ENCODE measurements around the gene LRP1B.

The LRP1B gene

DNA sequence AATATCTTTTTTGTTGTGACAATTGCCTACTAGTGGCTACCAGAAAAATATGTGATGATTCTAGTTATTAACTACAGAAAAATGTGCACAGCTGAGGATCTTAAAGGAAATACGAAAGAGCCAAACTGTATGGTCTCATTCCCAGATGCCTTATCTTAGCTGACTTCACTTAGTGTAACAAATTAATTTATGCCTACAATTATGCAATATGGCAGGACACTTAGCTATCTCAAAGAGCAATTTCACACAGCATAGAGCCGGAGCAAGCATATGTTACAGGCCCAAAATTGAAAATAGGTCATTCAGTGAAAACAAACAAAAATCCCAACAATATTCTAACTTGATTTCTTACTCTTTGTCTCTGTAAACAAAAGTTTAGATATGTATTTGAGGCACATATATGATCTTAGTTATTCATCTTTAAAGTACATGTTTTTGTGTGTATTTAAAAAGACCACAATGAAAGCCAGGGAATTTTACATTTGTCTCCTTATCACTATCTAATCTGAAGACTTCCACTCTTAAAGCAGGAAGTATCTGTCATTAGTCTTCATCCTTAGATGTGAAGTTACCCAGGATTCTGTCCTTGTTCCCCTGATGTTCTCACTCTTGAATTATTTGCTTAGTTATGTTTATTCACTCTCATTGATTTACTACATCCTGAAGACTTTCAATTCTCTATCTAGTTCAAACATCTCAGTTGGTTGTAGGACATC is 1771.6 kb downstream of the LRP1B start:
- DNase-seq (no peak), ATAC-seq (ENCODE audit: insufficient read depth, low read depth) (no peak)
- TF ChIP-seq EZH2 (IDR thresholded peaks at IDR 0.05; ENCODE audit: borderline replicate concordance, low read depth, low read length, severe bottlenecking) (no peak), CTCF (IDR thresholded peaks at IDR 0.05; ENCODE audit: borderline replicate concordance, extremely low read depth, low read length, poor library complexity, severe bottlenecking) (no peak)
- Histone ChIP-seq H3K4me1 (ENCODE audit: insufficient read depth, low read length) (no peaks in the 10 kb centered on the region), H3K9me3 (ENCODE audit: insufficient read depth, low read length, severe bottlenecking) (no peaks in the 10 kb centered on the region), H3K4me3 (ENCODE audit: low read depth in 1 of 2, low read length in 2 of 2) (no peak overlapping the region), H3K27me3 (ENCODE audit: insufficient read depth, low read length, poor library complexity) (no peaks in the 10 kb centered on the region), H2AFZ (ENCODE audit: low read depth, low read length) (no peak overlapping the region), H3K4me2 (ENCODE audit: insufficient read depth, low read length) (no peak overlapping the region), H4K20me1 (ENCODE audit: insufficient read depth, low read length) (no peaks in the 10 kb centered on the region), H3K27ac (ENCODE audit: low read length) (no peak overlapping the region), H3K79me2 (ENCODE audit: insufficient read depth, low read length) (no peaks in the 10 kb centered on the region), H3K9ac (ENCODE audit: low read depth, low read length) (no peak overlapping the region), H3K36me3 (ENCODE audit: insufficient read depth, low read length) (no peaks in the 10 kb centered on the region)

GRCh38 chr2:140356697-140357096 is 1774.1 kb downstream of the LRP1B start:
- Histone ChIP-seq H4K20me1 (ENCODE audit: insufficient read depth, low read length) (no peaks in the 10 kb centered on the region), H3K79me2 (ENCODE audit: insufficient read depth, low read length) (no peaks in the 10 kb centered on the region), H3K9me3 (ENCODE audit: insufficient read depth, low read length, severe bottlenecking) (no peaks in the 10 kb centered on the region), H2AFZ (ENCODE audit: low read depth, low read length) (no peak overlapping the region), H3K4me1 (ENCODE audit: insufficient read depth, low read length) (no peaks in the 10 kb centered on the region), H3K36me3 (ENCODE audit: insufficient read depth, low read length) (no peaks in the 10 kb centered on the region), H3K27ac (ENCODE audit: low read length) (no peak overlapping the region), H3K9ac (ENCODE audit: low read depth, low read length) (no peak overlapping the region), H3K27me3 (ENCODE audit: insufficient read depth, low read length, poor library complexity) (no peaks in the 10 kb centered on the region), H3K4me3 (ENCODE audit: low read depth in 1 of 2, low read length in 2 of 2) (no peak overlapping the region), H3K4me2 (ENCODE audit: insufficient read depth, low read length) (no peak overlapping the region)
- no peak for TF ChIP-seq EZH2 (IDR thresholded peaks at IDR 0.05; ENCODE audit: borderline replicate concordance, low read depth, low read length, severe bottlenecking)
- no peak for TF ChIP-seq CTCF (IDR thresholded peaks at IDR 0.05; ENCODE audit: borderline replicate concordance, extremely low read depth, low read length, poor library complexity, severe bottlenecking)
- ATAC-seq (ENCODE audit: insufficient read depth, low read depth) (no peak), DNase-seq (no peak)

GRCh38 chr2:140355511-140356090 is 1775.2 kb downstream of the LRP1B start:
- no peak overlapping the region for H3K9ac ChIP-seq (ENCODE audit: low read depth, low read length)
- no peak overlapping the region for H3K4me3 ChIP-seq (ENCODE audit: low read depth in 1 of 2, low read length in 2 of 2)
- no peaks in the 10 kb centered on the region for H3K27me3 ChIP-seq (ENCODE audit: insufficient read depth, low read length, poor library complexity)
- ATAC-seq (ENCODE audit: insufficient read depth, low read depth) = no peak
- no peaks in the 10 kb centered on the region for H3K36me3 ChIP-seq (ENCODE audit: insufficient read depth, low read length)
- no peaks in the 10 kb centered on the region for H3K79me2 ChIP-seq (ENCODE audit: insufficient read depth, low read length)
- no peaks in the 10 kb centered on the region for H4K20me1 ChIP-seq (ENCODE audit: insufficient read depth, low read length)
- TF ChIP-seq EZH2 (IDR thresholded peaks at IDR 0.05; ENCODE audit: borderline replicate concordance, low read depth, low read length, severe bottlenecking) (no peak), CTCF (IDR thresholded peaks at IDR 0.05; ENCODE audit: borderline replicate concordance, extremely low read depth, low read length, poor library complexity, severe bottlenecking) (no peak)
- no peak for DNase-seq
- no peak overlapping the region for H2AFZ ChIP-seq (ENCODE audit: low read depth, low read length)
- no peak overlapping the region for H3K4me2 ChIP-seq (ENCODE audit: insufficient read depth, low read length)
- H3K9me3 ChIP-seq (ENCODE audit: insufficient read depth, low read length, severe bottlenecking) = no peaks in the 10 kb centered on the region
- no peak overlapping the region for H3K27ac ChIP-seq (ENCODE audit: low read length)
- no peaks in the 10 kb centered on the region for H3K4me1 ChIP-seq (ENCODE audit: insufficient read depth, low read length)

Data from DND-41 (cell line).